Gastroesophageal sphincter (tissue), 4 donors: ENCODE results near the gene SBK2. TPM values are rescaled to one million over a fixed set of nuclear protein-coding genes. Genes with fewer than 3 reads are reported as not detected.
"Not testable (repeated sequence)": the region's sequence is repeated elsewhere in the genome, so short reads cannot be mapped to it uniquely, and the experiment has no call there.

Experiments used
- ATAC-seq: fragments of 150-250 bp; one replicate; pipeline ENCODE4 v1.9.1; 2016; ENCODE audit warnings: mild to moderate bottlenecking, moderate library complexity
- H3K27ac ChIP-seq, 4 donors: fragments of 200-600 bp; sonication (generic) in 3 of 4; 1 replicate in 3 of 4; 2 replicates in 1 of 4; pipeline ENCODE4 v1.5.1; 2016 to 2019
- H3K27me3 ChIP-seq: fragments of 200-600 bp; sonication (generic); one replicate; pipeline ENCODE4 v1.5.1; 2019
- H3K36me3 ChIP-seq, 2 donors: fragments of 200-600 bp; sonication (generic); one replicate each; pipeline ENCODE4 v1.5.1; 2019; ENCODE audit warnings: control low read depth in 1 of 2
- H3K4me1 ChIP-seq, 3 donors: fragments of 200-600 bp; sonication (generic); 1 replicate in 2 of 3; 2 replicates in 1 of 3; pipeline ENCODE4 v1.5.1; 2016 to 2019; ENCODE audit warnings: control low read depth in 2 of 3
- H3K4me3 ChIP-seq, 2 donors: fragments of 200-600 bp; sonication (generic); one replicate each; pipeline ENCODE4 v1.5.1; 2019; ENCODE audit warnings: mild to moderate bottlenecking in 1 of 2, moderate library complexity in 1 of 2
- H3K9me3 ChIP-seq, 3 donors: fragments of 200-600 bp; sonication (generic); one replicate each; pipeline ENCODE4 v1.5.1; 2017 to 2019; ENCODE audit warnings: control low read depth in 2 of 3
- EP300 ChIP-seq: sonication (generic); formaldehyde crosslinking; IDR thresholded peaks from one replicate; pipeline ENCODE4 v1.6.1; 2017; ENCODE audit warnings: antibody characterized with exemption, mild to moderate bottlenecking
- POLR2A ChIP-seq, 2 donors: fragments of 450-650 bp; IDR thresholded peaks; one replicate each; pipeline ENCODE4 v1.6.1; 2017; ENCODE audit warnings: antibody characterized with exemption in 2 of 2, mild to moderate bottlenecking in 2 of 2, moderate library complexity in 1 of 2
- POLR2AphosphoS5 ChIP-seq: sonication (generic); formaldehyde crosslinking; IDR thresholded peaks from one replicate; pipeline ENCODE4 v1.6.1; 2017; ENCODE audit warnings: antibody characterized with exemption
- WGBS, 2 donors: methylation state at CpG; one replicate each; pipeline ENCODE4 v1.1.5; 2018; ENCODE audit warnings: low coverage in 1 of 2; 5-methylcytosine and 5-hydroxymethylcytosine counted together
- total RNA-seq, 4 donors: library from RNA; depleted of rRNA; stranded (reverse); fragments of >200 nt; gene quantifications; one replicate each; pipeline ENCODE4 v1.1.0, GENCODE V29; 2016
- TF ChIP-seq, protein P1 (sequence below), 4 experiments: fragments of 200-600 bp in 2 of 4; fragments of 450-650 bp in 2 of 4; sonication (generic) in 1 of 4; IDR thresholded peaks; one replicate each; pipeline ENCODE4 v1.5.1; 2017 to 2019; ENCODE audit warnings: antibody characterized with exemption in 4 of 4, mild to moderate bottlenecking in 2 of 4, moderate library complexity in 2 of 4

SBK2 gene
- total RNA-seq, 4 donors from 2014 or later: not detected

DNA sequence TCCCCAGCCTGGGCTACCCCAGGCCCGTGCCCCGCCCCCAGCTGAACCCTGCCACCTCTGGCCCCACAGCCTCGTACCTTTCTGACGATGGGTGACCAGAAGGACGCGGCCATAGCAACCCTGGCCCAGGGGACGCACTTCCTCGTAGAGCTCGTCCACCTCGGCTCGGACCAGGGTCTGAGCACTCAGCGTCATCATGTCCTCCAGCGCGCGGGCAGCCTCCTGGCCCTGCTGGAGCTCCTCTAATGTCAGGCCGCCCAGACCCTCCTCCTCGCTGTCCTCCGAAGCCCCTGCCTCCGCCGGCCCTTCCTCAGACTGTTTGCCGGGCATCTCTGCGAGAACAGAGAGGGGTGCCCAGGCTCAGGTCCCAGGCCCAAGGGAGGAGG lies 975 bp downstream of the SBK2 start:
- no peak for ATAC-seq
- TF ChIP-seq, protein P1, sequence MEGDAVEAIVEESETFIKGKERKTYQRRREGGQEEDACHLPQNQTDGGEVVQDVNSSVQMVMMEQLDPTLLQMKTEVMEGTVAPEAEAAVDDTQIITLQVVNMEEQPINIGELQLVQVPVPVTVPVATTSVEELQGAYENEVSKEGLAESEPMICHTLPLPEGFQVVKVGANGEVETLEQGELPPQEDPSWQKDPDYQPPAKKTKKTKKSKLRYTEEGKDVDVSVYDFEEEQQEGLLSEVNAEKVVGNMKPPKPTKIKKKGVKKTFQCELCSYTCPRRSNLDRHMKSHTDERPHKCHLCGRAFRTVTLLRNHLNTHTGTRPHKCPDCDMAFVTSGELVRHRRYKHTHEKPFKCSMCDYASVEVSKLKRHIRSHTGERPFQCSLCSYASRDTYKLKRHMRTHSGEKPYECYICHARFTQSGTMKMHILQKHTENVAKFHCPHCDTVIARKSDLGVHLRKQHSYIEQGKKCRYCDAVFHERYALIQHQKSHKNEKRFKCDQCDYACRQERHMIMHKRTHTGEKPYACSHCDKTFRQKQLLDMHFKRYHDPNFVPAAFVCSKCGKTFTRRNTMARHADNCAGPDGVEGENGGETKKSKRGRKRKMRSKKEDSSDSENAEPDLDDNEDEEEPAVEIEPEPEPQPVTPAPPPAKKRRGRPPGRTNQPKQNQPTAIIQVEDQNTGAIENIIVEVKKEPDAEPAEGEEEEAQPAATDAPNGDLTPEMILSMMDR (IDR thresholded peaks at IDR 0.05): no peak
- TF ChIP-seq POLR2AphosphoS5 (no peak), EP300 (no peak), POLR2A (IDR thresholded peaks at IDR 0.05) (no peak)
- peaks cover 21% of the 10 kb centered on the region for H3K27me3 ChIP-seq
- H3K27ac ChIP-seq: no peak overlapping the region
- no peaks in the 10 kb centered on the region for H3K36me3 ChIP-seq
- no peaks in the 10 kb centered on the region for H3K9me3 ChIP-seq
- H3K4me1 ChIP-seq: peaks cover 0 to 10% (median 0%) of the 10 kb centered on the region in 3 donors
- WGBS, 2 donors: 82% methylated on average over 9 of the region's 22 CpGs; no CpG with 5 or more reads in 1 of the 2 donors
- no peak overlapping the region for H3K4me3 ChIP-seq

DNA sequence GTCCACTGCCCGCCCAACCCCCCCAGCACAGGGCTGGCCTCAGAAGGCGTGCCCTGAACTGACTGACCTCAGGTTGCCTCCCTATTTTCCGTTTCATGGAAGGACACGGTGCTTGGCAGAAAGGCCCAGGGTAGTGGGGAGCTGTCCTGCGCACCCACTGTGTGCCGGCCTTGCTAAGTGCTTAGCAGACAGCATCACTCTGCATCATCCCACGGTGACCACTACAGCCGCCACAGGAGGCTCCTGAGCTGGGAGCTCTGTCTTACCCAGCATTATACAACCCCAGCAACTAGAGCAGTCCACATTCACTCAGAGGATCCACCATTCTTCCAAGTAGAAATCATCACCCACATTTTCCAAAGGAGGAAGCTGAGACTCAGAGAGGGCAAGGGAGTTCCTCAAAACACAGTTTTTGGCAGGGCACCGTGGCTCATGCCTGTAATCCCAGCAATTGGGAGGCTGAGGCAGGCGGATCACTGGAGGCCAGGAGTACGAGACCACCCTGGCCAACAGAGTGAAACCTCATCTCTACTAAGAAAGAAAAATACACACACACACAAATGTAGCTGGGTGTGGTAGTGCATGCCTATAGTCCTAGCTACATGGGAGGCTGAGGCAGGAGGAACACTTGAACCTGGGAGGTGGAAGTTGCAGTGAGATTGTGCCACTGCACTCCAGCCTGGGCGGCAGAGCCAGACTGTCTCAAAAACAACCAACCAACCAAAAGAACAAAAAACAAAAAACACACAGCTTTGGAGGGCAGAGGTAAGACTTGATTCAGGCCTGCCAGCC lies 1.6 kb downstream of the SBK2 start:
- ATAC-seq: no peak
- WGBS, 2 donors: 60 to 90% methylated on average over 3 to 4 of the region's 12 CpGs
- Histone ChIP-seq H3K9me3 (no peaks in the 10 kb centered on the region), H3K27ac (no peak overlapping the region), H3K36me3 (no peaks in the 10 kb centered on the region), H3K4me1 (peaks cover 0 to 10% (median 0%) of the 10 kb centered on the region in 3 donors), H3K27me3 (peaks cover 21% of the 10 kb centered on the region), H3K4me3 (no peak overlapping the region)
- TF ChIP-seq, protein P1 (IDR thresholded peaks at IDR 0.05): no peak
- TF ChIP-seq POLR2AphosphoS5 (no peak), POLR2A (IDR thresholded peaks at IDR 0.05) (no peak), EP300 (no peak)

DNA sequence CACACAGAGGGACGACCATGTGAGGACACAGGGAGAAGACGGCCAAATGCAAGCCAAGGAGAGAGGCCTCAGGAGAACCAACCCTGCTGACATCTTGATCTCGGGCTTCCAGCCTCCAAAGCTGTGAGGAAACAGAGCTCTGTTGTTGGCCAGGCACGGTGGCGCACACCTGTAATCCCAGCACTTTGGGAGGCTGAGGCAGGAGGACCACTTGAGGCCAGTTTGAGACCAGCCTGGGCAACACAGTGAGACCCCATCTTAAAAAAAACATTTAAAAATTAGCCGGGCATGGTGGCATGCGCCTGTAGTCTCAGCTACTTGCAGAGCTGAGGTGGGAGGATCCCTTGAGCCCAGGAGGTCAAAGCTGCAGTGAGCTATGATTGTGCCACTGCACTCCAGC lies 2.7 kb downstream of the SBK2 start:
- H3K4me3 ChIP-seq, ATAC-seq, H3K27ac ChIP-seq, H3K36me3 ChIP-seq, H3K4me1 ChIP-seq, H3K9me3 ChIP-seq: not testable (repeated sequence)
- H3K27me3 ChIP-seq: peaks cover 31% of the 10 kb centered on the region
- WGBS, 2 donors: 79 to 100% methylated on average over 2 to 6 of the region's 7 CpGs

DNA sequence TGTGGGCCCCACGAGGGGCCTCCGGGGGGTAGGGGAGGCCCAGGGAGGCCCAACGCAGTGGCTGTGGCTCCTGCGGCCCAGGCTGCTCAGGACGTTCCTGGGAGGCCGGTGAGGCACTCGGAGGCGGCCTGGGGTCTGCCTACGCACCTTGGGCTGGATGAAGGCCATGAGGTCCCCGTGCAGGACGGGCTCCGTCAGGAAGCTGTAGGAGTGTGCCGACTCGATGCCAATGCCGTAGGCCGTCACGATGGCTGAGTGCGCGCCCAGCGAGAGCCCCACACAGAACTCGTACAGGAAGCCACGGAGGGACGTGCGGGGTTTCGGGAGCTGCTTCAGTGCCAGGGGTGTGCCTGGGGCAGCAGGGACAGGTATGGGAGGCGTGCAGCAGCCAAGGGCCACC lies 5.9 kb downstream of the SBK2 start:
- Histone ChIP-seq H3K9me3 (no peaks in the 10 kb centered on the region), H3K4me1 (peaks cover 0 to 9% (median 7%) of the 10 kb centered on the region in 3 donors), H3K4me3 (no peak overlapping the region), H3K27me3 (peaks cover 31% of the 10 kb centered on the region), H3K36me3 (no peaks in the 10 kb centered on the region), H3K27ac (no peak overlapping the region)
- no CpG with 5 or more reads among the region's 26 CpGs for WGBS, 2 donors
- ATAC-seq: no peak
- TF ChIP-seq, protein P1 (IDR thresholded peaks at IDR 0.05): no peak
- no peak for TF ChIP-seq EP300

DNA sequence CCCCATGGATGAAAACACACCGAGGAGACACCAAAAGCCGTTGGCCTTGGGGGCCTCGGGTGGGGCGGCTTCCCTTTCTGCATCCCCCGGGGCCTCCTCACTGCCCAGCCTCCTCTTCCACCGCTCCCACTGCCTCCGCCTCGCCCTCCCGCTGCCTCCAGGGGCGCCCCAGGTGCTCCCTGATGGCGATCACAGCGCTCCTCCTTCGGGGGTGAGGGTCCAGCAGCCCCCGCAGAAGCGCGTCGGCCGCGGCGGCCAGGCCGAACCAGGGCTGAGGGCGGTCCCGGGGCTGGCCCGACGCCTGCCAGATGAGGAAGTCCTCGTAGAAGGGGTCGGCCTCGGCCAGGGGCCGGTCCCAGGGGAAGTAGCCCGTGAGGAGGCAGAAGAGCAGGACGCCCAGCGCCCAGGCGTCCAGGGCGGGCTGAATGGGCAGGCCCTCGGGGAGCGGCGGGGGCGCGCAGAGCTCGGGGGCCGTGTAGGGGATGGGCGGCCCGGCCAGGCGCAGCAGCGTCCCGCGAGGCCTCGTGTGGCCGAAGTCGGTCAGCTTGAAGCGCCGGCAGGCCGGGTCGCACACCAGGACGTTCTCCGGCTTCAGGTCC lies 7.2 kb downstream of the SBK2 start:
- 67 to 81% methylated on average over 3 to 6 of the region's 56 CpGs for WGBS, 2 donors
- Histone ChIP-seq H3K36me3 (no peaks in the 10 kb centered on the region), H3K27ac (no peak overlapping the region), H3K9me3 (no peaks in the 10 kb centered on the region), H3K4me3 (no peak overlapping the region), H3K27me3 (peaks cover 37% of the 10 kb centered on the region), H3K4me1 (peaks cover 0 to 16% (median 10%) of the 10 kb centered on the region in 3 donors)
- TF ChIP-seq EP300 (no peak), POLR2AphosphoS5 (no peak), POLR2A (IDR thresholded peaks at IDR 0.05) (no peak)
- TF ChIP-seq, protein P1 (IDR thresholded peaks at IDR 0.05): no peak
- ATAC-seq: peak; percentile 19
